SU-DHL-6 (cell line): Measurements from ENCODE around the gene STPG4.

ENCODE experiments used
- H2AFZ ChIP-seq: fragments of 200-600 bp; sonication (generic); 2 replicates; pipeline ENCODE4 v1.6.1; 2014; ENCODE audit warnings: low read depth, mild to moderate bottlenecking, moderate library complexity, mixed read lengths, antibody characterized with exemption, low read length; ENCODE audit not compliant: severe bottlenecking
- H3F3A ChIP-seq: fragments of 200-600 bp; shearing (Covaris generic); 2 replicates; pipeline ENCODE4 v1.6.0; 2016; ENCODE audit warnings: antibody characterized with exemption, mild to moderate bottlenecking; ENCODE audit not compliant: insufficient read depth
- H3K27ac ChIP-seq: fragments of 200-600 bp; sonication (generic); 2 replicates; pipeline ENCODE4 v1.5.1; 2016; ENCODE audit warnings: low read depth, mild to moderate bottlenecking, low read length, moderate library complexity, mixed read lengths
- H3K27me3 ChIP-seq: fragments of 200-600 bp; sonication (generic), shearing (Covaris generic); 2 replicates; pipeline ENCODE4 v1.6.0; 2014; ENCODE audit warnings: mild to moderate bottlenecking, low read length
- H3K36me3 ChIP-seq: fragments of 200-600 bp; sonication (generic); 2 replicates; pipeline ENCODE4 v1.6.1; 2014; ENCODE audit warnings: mild to moderate bottlenecking, low read length, mixed read lengths
- H3K4me2 ChIP-seq: fragments of 300-600, 200-600 bp; shearing (Covaris generic), sonication (generic); 2 replicates; pipeline ENCODE4 v1.6.0; 2014; ENCODE audit warnings: low read length, low read depth, mild to moderate bottlenecking; ENCODE audit not compliant: poor library complexity, severe bottlenecking
- H3K4me3 ChIP-seq: fragments of 200-600 bp; sonication (generic); 2 replicates; pipeline ENCODE4 v1.5.1; 2014; ENCODE audit warnings: antibody characterized with exemption, low read length, mild to moderate bottlenecking, mixed read lengths; ENCODE audit not compliant: insufficient read depth, poor library complexity, severe bottlenecking
- H3K79me2 ChIP-seq: fragments of 200-600 bp; sonication (generic); 2 replicates; pipeline ENCODE4 v1.6.1; 2014; ENCODE audit warnings: mild to moderate bottlenecking, low read length, moderate library complexity; ENCODE audit not compliant: insufficient read depth
- H3K9ac ChIP-seq: fragments of 200-600 bp; sonication (generic); 2 replicates; pipeline ENCODE4 v1.7.0; 2014; ENCODE audit warnings: mild to moderate bottlenecking, low read length
- H3K9me2 ChIP-seq: fragments of 200-600 bp; sonication (generic); replicated peaks from 2 replicates; pipeline ENCODE4 v1.6.1; 2014; ENCODE audit warnings: low read length; ENCODE audit not compliant: insufficient read depth
- H3K9me3 ChIP-seq: fragments of 200-600 bp; sonication (generic); 2 replicates; pipeline ENCODE4 v1.6.1; 2014; ENCODE audit warnings: low read length, mixed read lengths; ENCODE audit not compliant: insufficient read depth
- H4K20me1 ChIP-seq: fragments of 200-600 bp; sonication (generic); 2 replicates; pipeline ENCODE4 v1.6.1; 2014; ENCODE audit warnings: low read depth, mild to moderate bottlenecking, antibody characterized with exemption, low read length, moderate library complexity, mixed read lengths
- EZH2phosphoT487 ChIP-seq: fragments of 200-600 bp; sonication (generic), shearing (Covaris generic); conservative IDR thresholded peaks from 2 replicates; pipeline ENCODE4 v1.6.1; 2018; ENCODE audit warnings: mild to moderate bottlenecking, antibody characterized with exemption, low read length, moderate library complexity, mixed read lengths
- TF ChIP-seq, protein P1 (sequence below): fragments of 200-600 bp; sonication (generic); IDR thresholded peaks from one replicate; pipeline ENCODE4 v1.5.1; 2017; ENCODE audit warnings: antibody characterized with exemption, mild to moderate bottlenecking, low read length, moderate library complexity; ENCODE audit not compliant: insufficient read depth, poor library complexity, severe bottlenecking

Gene STPG4

GRCh38 chr2:47046271-47046670 lies 108.8 kb downstream of the STPG4 start:
- Histone ChIP-seq H2AFZ (no peak overlapping the region), H3K4me3 (no peak overlapping the region), H4K20me1 (no peaks in the 10 kb centered on the region), H3K79me2 (no peaks in the 10 kb centered on the region), H3K27me3 (no peaks in the 10 kb centered on the region), H3K4me2 (no peak overlapping the region), H3F3A (no peaks in the 10 kb centered on the region), H3K27ac (no peak overlapping the region), H3K9me2 (no peaks in the 10 kb centered on the region), H3K9ac (no peak overlapping the region), H3K9me3 (no peaks in the 10 kb centered on the region), H3K36me3 (no peaks in the 10 kb centered on the region; the same call in 1 of the 2 replicates)
- no peak for TF ChIP-seq EZH2phosphoT487
- TF ChIP-seq, protein P1, sequence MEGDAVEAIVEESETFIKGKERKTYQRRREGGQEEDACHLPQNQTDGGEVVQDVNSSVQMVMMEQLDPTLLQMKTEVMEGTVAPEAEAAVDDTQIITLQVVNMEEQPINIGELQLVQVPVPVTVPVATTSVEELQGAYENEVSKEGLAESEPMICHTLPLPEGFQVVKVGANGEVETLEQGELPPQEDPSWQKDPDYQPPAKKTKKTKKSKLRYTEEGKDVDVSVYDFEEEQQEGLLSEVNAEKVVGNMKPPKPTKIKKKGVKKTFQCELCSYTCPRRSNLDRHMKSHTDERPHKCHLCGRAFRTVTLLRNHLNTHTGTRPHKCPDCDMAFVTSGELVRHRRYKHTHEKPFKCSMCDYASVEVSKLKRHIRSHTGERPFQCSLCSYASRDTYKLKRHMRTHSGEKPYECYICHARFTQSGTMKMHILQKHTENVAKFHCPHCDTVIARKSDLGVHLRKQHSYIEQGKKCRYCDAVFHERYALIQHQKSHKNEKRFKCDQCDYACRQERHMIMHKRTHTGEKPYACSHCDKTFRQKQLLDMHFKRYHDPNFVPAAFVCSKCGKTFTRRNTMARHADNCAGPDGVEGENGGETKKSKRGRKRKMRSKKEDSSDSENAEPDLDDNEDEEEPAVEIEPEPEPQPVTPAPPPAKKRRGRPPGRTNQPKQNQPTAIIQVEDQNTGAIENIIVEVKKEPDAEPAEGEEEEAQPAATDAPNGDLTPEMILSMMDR: no peak

DNA sequence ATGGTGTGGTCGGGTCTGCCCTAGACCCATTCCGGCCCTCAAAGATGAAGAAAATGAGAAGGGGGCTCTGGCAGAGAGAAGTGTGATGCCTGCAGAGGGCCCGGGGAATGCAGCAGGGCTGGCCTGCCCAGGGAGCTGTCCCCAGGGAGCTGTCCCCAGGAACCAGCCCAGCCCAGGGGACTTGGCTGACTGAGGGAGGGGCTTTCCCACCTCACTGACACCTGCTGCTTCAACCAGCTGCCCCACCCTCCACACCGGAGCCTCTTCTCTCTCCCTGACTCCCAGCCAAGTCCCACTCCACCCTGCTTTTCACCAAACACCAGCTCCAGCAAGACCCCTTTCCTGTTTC lies 111.2 kb downstream of the STPG4 start:
- Histone ChIP-seq H3K79me2 (no peaks in the 10 kb centered on the region), H3K9ac (no peak overlapping the region), H3K4me3 (no peak overlapping the region), H3K9me2 (no peaks in the 10 kb centered on the region), H3K27me3 (no peaks in the 10 kb centered on the region), H2AFZ (no peak overlapping the region), H3K27ac (no peak overlapping the region), H3K9me3 (no peaks in the 10 kb centered on the region), H4K20me1 (no peaks in the 10 kb centered on the region), H3K4me2 (no peak overlapping the region), H3K36me3 (no peaks in the 10 kb centered on the region), H3F3A (no peaks in the 10 kb centered on the region)
- TF ChIP-seq EZH2phosphoT487: no peak
- TF ChIP-seq, protein P1: no peak

DNA sequence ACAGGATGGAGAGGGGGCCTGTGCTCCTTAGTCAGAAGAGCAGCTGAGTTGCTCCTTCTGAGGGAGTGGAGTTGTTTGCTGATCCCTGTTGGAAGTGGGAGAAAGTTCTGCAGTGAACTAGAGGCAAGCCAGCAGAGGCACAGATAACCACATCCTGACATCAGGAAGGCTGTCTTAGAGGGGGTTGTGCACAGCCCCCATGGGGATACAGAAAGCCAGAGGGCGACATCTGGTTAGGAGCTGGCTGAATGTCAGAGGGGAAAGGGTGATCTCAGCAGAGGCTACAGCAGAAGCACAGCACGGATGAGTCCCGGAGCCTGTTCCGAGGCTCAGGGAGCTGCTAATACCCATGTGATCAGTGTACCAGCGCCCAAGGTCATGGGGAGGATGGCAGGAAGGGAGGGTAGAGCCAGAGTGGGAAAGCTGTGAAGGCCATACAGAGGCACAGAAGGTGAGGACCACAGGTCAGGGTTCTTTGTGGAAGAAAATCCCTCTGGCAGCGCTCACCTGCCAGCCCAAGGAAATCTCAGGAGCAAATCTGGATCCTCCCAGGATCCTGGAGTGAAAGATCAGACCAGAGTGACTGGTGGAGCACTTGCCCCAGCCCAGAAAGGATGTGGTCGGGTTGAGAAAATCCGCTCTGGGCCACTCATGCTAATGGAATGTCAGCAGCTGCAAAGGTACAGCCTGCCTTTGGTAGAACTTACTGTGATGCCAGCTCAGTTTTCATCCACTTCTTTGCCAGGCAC lies 111.8 kb downstream of the STPG4 start:
- no peaks in the 10 kb centered on the region for H3F3A ChIP-seq
- H3K4me2 ChIP-seq: no peak overlapping the region
- no peaks in the 10 kb centered on the region for H3K9me3 ChIP-seq
- H2AFZ ChIP-seq: no peak overlapping the region
- H3K27ac ChIP-seq: no peak overlapping the region
- no peak overlapping the region for H3K9ac ChIP-seq
- no peaks in the 10 kb centered on the region for H3K79me2 ChIP-seq
- no peak for TF ChIP-seq EZH2phosphoT487
- H3K9me2 ChIP-seq: no peaks in the 10 kb centered on the region
- H4K20me1 ChIP-seq: no peaks in the 10 kb centered on the region
- no peaks in the 10 kb centered on the region for H3K27me3 ChIP-seq
- no peak overlapping the region for H3K4me3 ChIP-seq
- no peaks in the 10 kb centered on the region for H3K36me3 ChIP-seq

GRCh38 chr2:47041891-47042684 lies 113.0 kb downstream of the STPG4 start:
- no peak overlapping the region for H3K4me3 ChIP-seq
- H3K9me2 ChIP-seq: no peaks in the 10 kb centered on the region
- H3K79me2 ChIP-seq: no peaks in the 10 kb centered on the region
- H4K20me1 ChIP-seq: no peaks in the 10 kb centered on the region
- H3K9me3 ChIP-seq: no peaks in the 10 kb centered on the region
- H3K27ac ChIP-seq: no peak overlapping the region
- H3K4me2 ChIP-seq: no peak overlapping the region
- H2AFZ ChIP-seq: no peak overlapping the region
- no peak for TF ChIP-seq EZH2phosphoT487
- TF ChIP-seq, protein P1: no peak
- H3K9ac ChIP-seq: no peak overlapping the region
- H3K36me3 ChIP-seq: no peaks in the 10 kb centered on the region
- no peaks in the 10 kb centered on the region for H3F3A ChIP-seq
- H3K27me3 ChIP-seq: no peaks in the 10 kb centered on the region
